GM19099 (cell line): ENCODE results near the gene NTM.

Experiments used
- POLR2A ChIP-seq: IDR thresholded peaks from 3 replicates; pipeline ENCODE4 v1.6.1; 2011; ENCODE audit warnings: low read depth; ENCODE audit not compliant: insufficient read length; ENCODE audit errors: extremely low read depth

Gene NTM

GRCh38 chr11:131851964-131852755 lies 481.7 kb downstream of the NTM start:
- no peak for TF ChIP-seq POLR2A

- no peak for TF ChIP-seq POLR2A
These were observed 482.3 kb downstream of the NTM start for GRCh38 chr11:131852757-131853156.

GRCh38 chr11:131854391-131854790 lies 484.0 kb downstream of the NTM start:
- no peak for TF ChIP-seq POLR2A

DNA sequence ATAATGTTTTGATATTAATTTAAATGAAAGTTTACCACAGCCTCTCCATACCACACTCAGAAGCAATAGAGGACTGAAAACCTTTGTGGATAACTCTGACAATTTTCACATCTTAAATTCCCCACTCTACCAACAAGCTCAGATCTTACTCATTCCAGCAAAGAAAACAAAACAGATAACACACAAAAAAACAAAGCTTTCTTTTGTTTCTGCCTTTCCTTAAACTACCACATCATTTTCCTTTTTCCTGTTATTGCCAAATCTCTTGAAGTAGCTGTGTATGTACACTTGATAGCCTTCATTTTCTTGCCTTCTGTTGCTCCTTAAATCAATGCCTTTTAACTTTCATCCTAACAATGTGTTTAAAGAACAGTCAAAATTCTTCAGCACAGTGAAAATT lies 484.9 kb downstream of the NTM start:
- no peak for TF ChIP-seq POLR2A

GRCh38 chr11:131857246-131857645 lies 486.8 kb downstream of the NTM start:
- no peak for TF ChIP-seq POLR2A

DNA sequence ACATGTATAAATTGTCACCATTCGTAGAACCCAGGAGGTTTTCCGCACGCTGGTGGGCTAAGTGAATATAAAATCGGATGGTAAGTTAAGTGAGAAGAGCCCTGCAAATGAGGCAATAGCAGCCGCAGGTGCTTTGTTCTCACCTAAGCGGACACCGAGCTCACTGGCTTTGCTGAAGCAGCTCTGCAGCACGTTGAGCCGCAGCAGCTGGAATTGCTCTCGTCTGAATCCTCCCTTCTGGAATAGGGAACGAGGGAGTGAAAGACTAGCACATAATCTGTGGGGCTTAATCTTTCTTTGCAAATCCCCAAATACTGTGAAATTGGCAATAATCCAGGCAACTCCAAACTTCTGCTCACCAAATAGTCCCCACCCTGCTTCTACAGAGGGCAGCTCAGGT lies 488.1 kb downstream of the NTM start:
- TF ChIP-seq POLR2A: no peak

DNA sequence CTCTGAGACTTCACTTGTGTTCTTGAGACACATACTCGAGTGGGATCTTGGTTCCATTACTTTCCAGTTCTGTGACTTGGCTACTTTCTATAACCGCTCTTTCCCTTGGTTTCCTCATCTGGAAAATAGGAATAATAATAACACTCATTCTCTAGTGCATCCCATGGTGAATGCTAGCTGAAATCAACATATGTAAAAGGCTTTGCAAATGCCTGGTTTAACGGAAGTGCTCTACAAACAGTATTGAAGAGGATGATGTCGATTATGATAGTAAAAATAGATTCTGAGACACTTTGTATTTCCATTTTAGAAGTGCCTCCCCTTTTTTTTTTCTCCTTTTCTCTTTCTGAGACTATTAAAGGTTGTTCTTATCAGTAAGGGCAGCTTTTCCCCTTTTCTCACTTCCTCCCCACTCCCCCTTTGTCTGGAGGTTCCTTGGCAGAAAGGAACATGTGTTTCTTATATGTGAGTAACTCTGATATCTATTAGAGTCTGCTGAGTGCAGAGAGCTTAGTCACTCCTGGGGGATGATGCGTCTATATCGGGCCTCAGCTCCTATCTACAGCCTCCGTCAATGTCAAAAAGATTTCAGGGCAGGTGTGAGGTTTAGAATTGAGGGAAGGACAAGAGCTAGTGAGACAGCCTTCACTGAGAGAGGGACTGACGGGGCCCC lies 489.3 kb downstream of the NTM start:
- no peak for TF ChIP-seq POLR2A

GRCh38 chr11:131864228-131864627 lies 493.8 kb downstream of the NTM start:
- TF ChIP-seq POLR2A: no peak

DNA sequence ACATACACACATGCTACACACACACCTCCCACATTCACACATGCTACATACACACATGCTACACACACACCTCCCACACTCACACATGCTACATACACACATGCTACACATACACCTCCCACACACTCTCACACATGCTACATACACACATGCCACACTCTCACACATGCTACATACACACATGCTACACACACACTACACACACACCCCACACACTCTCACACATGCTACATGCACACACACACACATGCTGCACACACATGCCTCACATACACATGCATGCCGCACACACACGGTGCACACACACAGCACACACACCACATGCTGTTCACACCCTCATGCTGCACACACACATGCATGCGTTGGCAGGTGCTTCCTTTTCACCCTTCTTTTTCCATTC lies 495.4 kb downstream of the NTM start:
- TF ChIP-seq POLR2A: no peak

DNA sequence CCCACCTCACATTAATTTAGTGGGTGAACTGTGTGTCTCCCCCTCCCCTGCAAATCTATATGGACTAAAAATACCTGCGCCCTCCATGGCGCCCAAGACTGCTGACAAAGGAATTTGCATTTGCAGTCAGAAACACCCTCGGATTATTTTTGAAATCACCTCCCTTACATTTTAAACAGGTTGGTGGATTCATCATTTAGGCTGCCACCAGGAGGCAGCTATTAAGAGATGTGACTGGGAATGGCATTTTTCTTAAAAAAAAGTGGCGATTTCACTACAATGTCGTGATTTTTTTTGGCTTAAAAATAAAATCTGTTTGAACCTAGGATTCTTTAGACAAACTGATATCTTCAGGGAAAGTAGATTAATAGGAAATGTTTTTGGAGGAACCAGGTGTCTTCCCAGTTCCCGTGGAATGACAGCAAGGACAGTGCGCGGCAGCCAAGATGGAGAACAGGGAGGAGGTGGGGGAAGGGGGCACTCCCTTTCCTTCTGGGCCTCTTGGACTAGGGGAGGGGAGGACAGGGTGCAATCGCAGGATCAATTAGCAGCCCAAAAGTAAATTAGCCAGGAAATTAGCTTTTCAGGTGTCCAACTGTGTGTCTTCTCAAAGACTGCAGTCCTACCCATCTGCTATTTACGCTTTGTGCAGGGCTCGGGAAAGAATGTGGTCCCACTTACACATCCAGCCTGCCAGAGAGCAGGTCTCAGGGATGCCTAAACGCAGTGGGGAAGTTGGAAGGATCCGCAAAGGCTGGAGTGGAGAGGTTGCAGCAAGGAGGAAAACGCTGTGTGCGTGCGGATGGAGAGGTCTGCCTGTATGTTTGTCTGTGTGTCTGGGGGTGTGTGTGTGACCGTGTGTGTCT lies 496.4 kb downstream of the NTM start:
- no peak for TF ChIP-seq POLR2A

- TF ChIP-seq POLR2A: no peak
These were observed 497.2 kb downstream of the NTM start for GRCh38 chr11:131867457-131868257.

DNA sequence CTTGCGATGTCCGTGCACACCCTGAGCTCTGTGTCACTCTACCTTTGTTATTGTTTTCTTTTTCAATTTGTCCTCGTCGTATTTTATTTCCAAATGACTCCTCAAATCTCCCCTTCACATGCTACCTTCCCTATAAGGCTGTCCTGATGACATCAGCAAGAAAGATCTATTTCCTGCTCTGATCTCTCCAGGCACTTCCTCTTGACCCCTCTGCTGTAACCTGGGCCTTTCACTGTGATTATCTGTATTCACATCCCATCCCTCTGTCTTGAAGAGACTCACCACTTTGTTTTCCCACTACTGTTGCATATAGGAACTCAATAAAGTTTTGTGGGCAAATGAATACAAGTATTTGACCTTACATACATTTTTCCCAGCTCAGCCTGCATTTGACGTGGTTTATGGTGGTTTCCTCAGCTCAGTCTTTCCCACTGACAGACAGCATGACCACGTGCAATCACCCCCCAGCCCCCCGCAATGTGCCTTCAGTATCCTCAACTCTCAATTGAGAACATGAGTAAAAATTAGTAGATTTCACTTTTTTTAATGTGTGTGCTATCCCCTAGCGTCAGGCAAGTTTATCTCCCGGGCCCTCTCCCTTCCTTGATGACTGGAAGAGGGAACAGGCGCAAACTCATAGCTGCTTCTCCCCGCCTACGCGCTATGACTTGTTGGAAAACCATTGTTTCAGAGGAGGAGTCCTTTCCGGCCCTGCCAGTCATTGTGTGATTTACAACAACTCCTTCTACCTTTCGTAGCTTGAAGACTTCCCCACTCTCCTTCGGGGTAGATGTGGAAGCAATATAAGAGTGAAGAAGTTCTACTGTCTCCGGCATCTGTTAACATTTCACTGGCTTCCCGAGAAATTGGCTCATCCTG lies 498.5 kb downstream of the NTM start:
- no peak for TF ChIP-seq POLR2A

DNA sequence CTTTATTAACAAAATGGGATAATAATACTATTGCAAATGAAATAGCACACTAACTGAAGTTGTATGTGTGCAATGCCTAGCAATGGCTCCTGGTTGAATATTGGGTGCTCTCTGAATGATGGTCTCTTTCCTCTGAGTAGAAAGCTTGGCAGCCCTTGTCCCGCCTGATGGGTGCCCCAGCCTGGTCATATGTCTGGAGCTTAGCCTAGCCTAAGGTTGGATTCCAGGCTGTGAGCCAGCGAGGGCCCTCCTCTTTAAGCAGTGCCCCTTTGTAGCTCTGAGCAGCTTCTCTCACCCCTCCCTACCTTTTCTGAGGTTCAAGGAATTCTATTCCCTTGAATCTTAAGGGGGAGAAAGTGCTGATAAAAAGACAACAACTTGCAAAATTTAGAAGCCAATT lies 499.9 kb downstream of the NTM start:
- TF ChIP-seq POLR2A: no peak

DNA sequence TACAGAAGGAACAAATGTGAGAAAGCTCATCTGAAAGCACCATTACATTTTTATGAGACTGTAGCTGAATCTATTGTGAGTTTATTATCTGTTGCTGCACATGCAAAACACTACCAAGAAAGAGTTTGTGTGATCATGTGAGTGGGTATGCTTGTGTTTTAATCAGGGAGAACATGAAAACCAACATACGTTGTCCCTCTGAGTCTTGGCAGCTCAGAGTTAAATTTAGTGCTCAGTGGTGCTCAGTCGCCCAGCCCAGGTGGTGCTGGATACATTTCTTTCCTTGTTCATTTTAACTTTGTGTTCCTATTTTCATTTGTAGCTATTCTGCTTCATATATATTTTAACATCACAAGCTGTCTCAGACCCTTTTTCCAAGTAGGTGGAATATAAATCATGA lies 500.6 kb downstream of the NTM start:
- no peak for TF ChIP-seq POLR2A
